Stimulated activated naive CD4-positive, alpha-beta T cell (primary cell): Measurements from ENCODE around the gene CALCB.
A peak's percentile ranks its signal among the peaks of the same experiment; 100 is the strongest.
"Not testable (repeated sequence)": the region's sequence is repeated elsewhere in the genome, so short reads cannot be mapped to it uniquely, and the experiment has no call there.

ENCODE experiments used
- DNase-seq, 6 experiments: peaks; one replicate each; lab custom pipeline; 2025; lab: John Stamatoyannopoulos, UW

CALCB gene

GRCh38 chr11:15073361-15074205, at the start of gene CALCB:
TSS of gene CALCB (plus strand) at chr11:15073593. CDS start at chr11:15074719, 1,126 bp downstream.
- peak in 2 of 6 experiments; percentile 6 to 54 for DNase-seq

- DNase-seq, result no peak
Observed at GRCh38 chr11:15027011-15027410, 46.4 kb upstream of the CALCB start.

- no peak for DNase-seq
Observed at GRCh38 chr11:15027956-15028355, 45.4 kb upstream of the CALCB start.

GRCh38 chr11:15028379-15028778, 45.0 kb upstream of the CALCB start:
- DNase-seq, result no peak

GRCh38 chr11:15031945-15032344, 41.4 kb upstream of the CALCB start:
- not testable (repeated sequence) for DNase-seq

GRCh38 chr11:15034687-15035267, 38.6 kb upstream of the CALCB start:
- no peak for DNase-seq

- no peak for DNase-seq
Observed at GRCh38 chr11:15035283-15035682, 38.1 kb upstream of the CALCB start.

- no peak for DNase-seq
Observed at GRCh38 chr11:15038963-15039362, 34.4 kb upstream of the CALCB start.

- no peak for DNase-seq
Observed at GRCh38 chr11:15045209-15045608, 28.2 kb upstream of the CALCB start.

- no peak for DNase-seq
Observed at GRCh38 chr11:15045891-15046290, 27.5 kb upstream of the CALCB start.

GRCh38 chr11:15046673-15047072, 26.7 kb upstream of the CALCB start:
- not testable (repeated sequence) for DNase-seq

GRCh38 chr11:15048616-15049015, 24.8 kb upstream of the CALCB start:
- no peak for DNase-seq

GRCh38 chr11:15053191-15053685, 20.2 kb upstream of the CALCB start:
- DNase-seq, result no peak

GRCh38 chr11:15055620-15056356, 17.6 kb upstream of the CALCB start:
- no peak for DNase-seq

- no peak for DNase-seq
Observed at GRCh38 chr11:15057329-15057728, 16.1 kb upstream of the CALCB start.

GRCh38 chr11:15059132-15059915, 14.1 kb upstream of the CALCB start:
- DNase-seq, result no peak

GRCh38 chr11:15062599-15062998, 10.8 kb upstream of the CALCB start:
- DNase-seq, result no peak

- DNase-seq, result not testable (repeated sequence)
Observed at GRCh38 chr11:15069751-15070150, 3.6 kb upstream of the CALCB start.

GRCh38 chr11:15071556-15072255, 1.7 kb upstream of the CALCB start:
- no peak for DNase-seq

- no peak for DNase-seq
Observed at GRCh38 chr11:15072551-15073143, 746 bp upstream of the CALCB start.
